ENCODE results near the gene WNT5A.

The WNT5A gene

DNA sequence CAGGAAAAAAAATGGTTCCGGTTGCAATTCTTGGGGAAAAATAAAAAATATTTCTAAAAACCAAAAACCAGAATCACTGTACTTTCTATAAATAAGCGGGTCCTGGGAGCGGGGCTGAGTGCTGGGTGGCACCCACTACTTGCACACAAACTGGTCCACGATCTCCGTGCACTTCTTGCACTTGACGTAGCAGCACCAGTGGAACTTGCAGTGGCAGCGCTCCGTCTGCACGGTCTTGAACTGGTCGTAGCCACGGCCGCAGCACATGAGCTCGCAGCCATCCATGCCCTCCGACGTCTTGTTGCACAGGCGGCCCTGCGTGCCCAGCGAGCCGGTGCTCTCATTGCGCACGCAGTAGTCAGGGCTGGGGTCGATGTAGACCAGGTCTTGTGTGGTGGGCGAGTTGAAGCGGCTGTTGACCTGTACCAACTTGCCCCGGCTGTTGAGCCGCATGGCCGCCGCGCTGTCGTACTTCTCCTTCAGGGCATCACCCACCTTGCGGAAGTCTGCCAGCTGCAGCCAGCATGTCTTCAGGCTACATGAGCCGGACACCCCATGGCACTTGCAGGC is 17.1 kb downstream of the WNT5A start:
- Histone ChIP-seq H3K4me1 (ENCODE audit: control insufficient read depth, low read length) (no peaks in the 10 kb centered on the region), H3K4me2 (ENCODE audit: low read length) (no peak overlapping the region), H3F3A (ENCODE audit: control insufficient read depth, insufficient read depth) (no peaks in the 10 kb centered on the region), H4K20me1 (ENCODE audit: control insufficient read depth, insufficient read depth, low read depth, low read length) (no peaks in the 10 kb centered on the region), H3K36me3 (ENCODE audit: control insufficient read depth, low read length) (no peaks in the 10 kb centered on the region), H3K27me3 (ENCODE audit: control insufficient read depth, low read length) (no peaks in the 10 kb centered on the region), H3K79me2 (ENCODE audit: control insufficient read depth, low read length) (no peaks in the 10 kb centered on the region), H3K9me2 (replicated peaks; ENCODE audit: control insufficient read depth, low read length) (no peaks in the 10 kb centered on the region), H3K9me3 (ENCODE audit: control insufficient read depth, insufficient read depth, low read length) (no peaks in the 10 kb centered on the region), H3K4me3 (ENCODE audit: low read length) (no peak overlapping the region), H3K27ac (ENCODE audit: low read depth, low read length) (no peak overlapping the region)
- TF ChIP-seq, protein P1, sequence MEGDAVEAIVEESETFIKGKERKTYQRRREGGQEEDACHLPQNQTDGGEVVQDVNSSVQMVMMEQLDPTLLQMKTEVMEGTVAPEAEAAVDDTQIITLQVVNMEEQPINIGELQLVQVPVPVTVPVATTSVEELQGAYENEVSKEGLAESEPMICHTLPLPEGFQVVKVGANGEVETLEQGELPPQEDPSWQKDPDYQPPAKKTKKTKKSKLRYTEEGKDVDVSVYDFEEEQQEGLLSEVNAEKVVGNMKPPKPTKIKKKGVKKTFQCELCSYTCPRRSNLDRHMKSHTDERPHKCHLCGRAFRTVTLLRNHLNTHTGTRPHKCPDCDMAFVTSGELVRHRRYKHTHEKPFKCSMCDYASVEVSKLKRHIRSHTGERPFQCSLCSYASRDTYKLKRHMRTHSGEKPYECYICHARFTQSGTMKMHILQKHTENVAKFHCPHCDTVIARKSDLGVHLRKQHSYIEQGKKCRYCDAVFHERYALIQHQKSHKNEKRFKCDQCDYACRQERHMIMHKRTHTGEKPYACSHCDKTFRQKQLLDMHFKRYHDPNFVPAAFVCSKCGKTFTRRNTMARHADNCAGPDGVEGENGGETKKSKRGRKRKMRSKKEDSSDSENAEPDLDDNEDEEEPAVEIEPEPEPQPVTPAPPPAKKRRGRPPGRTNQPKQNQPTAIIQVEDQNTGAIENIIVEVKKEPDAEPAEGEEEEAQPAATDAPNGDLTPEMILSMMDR (IDR thresholded peaks at IDR 0.05; ENCODE audit: low read depth, low read length, poor library complexity, severe bottlenecking), result no peak
- no peak for TF ChIP-seq EZH2phosphoT487 (IDR thresholded peaks at IDR 0.05; ENCODE audit: borderline replicate concordance, low read length)

DNA sequence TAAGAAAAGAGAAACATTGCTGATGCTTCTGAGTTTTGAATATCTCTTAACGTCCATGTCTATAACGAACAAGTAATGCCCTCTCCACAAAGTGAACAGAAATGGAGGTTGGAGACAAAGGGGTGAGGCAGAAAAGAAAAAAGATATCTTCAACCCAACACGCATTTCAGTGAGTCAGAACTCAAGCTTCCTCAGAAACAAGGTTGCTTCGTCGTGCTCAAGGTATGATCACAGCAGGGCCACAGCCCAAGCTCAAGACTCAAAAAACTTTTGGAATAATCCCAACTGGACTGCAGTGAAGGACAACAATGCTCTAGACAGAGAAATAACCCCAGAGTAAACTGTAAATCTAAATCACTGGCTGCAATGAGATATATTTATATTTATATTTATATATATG is 18.9 kb downstream of the WNT5A start:
- H3K36me3 ChIP-seq (ENCODE audit: control insufficient read depth, low read length), result no peaks in the 10 kb centered on the region
- H3K4me1 ChIP-seq (ENCODE audit: control insufficient read depth, low read length), result no peaks in the 10 kb centered on the region
- no peaks in the 10 kb centered on the region for H3K79me2 ChIP-seq (ENCODE audit: control insufficient read depth, low read length)
- H3K27me3 ChIP-seq (ENCODE audit: control insufficient read depth, low read length), result no peaks in the 10 kb centered on the region
- no peaks in the 10 kb centered on the region for H3K9me2 ChIP-seq (replicated peaks; ENCODE audit: control insufficient read depth, low read length)
- no peaks in the 10 kb centered on the region for H3F3A ChIP-seq (ENCODE audit: control insufficient read depth, insufficient read depth)
- no peak overlapping the region for H3K27ac ChIP-seq (ENCODE audit: low read depth, low read length)
- TF ChIP-seq, protein P1 (IDR thresholded peaks at IDR 0.05; ENCODE audit: low read depth, low read length, poor library complexity, severe bottlenecking), result no peak
- TF ChIP-seq EZH2phosphoT487 (IDR thresholded peaks at IDR 0.05; ENCODE audit: borderline replicate concordance, low read length), result no peak
- H4K20me1 ChIP-seq (ENCODE audit: control insufficient read depth, insufficient read depth, low read depth, low read length), result no peaks in the 10 kb centered on the region
- no peak overlapping the region for H3K4me2 ChIP-seq (ENCODE audit: low read length)
- no peaks in the 10 kb centered on the region for H3K9me3 ChIP-seq (ENCODE audit: control insufficient read depth, insufficient read depth, low read length)
- H3K4me3 ChIP-seq (ENCODE audit: low read length), result no peak overlapping the region

DNA sequence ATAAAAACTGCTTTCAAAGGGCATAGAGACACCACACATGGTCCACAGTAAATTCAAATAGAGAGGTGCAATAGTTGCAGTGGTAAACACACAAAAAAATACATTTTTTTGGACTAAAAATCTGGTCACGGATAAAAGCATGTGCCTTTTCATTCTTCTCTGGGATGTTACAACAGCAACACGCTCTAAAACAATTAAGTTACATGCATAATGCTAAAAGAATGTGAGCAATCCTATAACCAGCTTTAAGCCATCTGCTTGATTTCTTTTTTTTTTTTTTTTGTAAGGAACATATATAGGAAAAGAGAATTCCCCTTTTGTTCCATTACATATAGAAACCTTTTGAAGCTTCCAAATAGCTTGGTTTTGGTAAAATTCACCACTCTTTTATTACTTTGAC is 20.0 kb downstream of the WNT5A start:
- H3K27ac ChIP-seq (ENCODE audit: low read depth, low read length), result no peak overlapping the region
- no peaks in the 10 kb centered on the region for H3K9me2 ChIP-seq (replicated peaks; ENCODE audit: control insufficient read depth, low read length)
- H4K20me1 ChIP-seq (ENCODE audit: control insufficient read depth, insufficient read depth, low read depth, low read length), result no peaks in the 10 kb centered on the region
- no peaks in the 10 kb centered on the region for H3K36me3 ChIP-seq (ENCODE audit: control insufficient read depth, low read length)
- no peaks in the 10 kb centered on the region for H3K27me3 ChIP-seq (ENCODE audit: control insufficient read depth, low read length)
- no peak overlapping the region for H3K4me3 ChIP-seq (ENCODE audit: low read length)
- H3K4me2 ChIP-seq (ENCODE audit: low read length), result no peak overlapping the region
- no peaks in the 10 kb centered on the region for H3K4me1 ChIP-seq (ENCODE audit: control insufficient read depth, low read length)
- H3K79me2 ChIP-seq (ENCODE audit: control insufficient read depth, low read length), result no peaks in the 10 kb centered on the region
- TF ChIP-seq, protein P1 (IDR thresholded peaks at IDR 0.05; ENCODE audit: low read depth, low read length, poor library complexity, severe bottlenecking), result no peak
- TF ChIP-seq EZH2phosphoT487 (IDR thresholded peaks at IDR 0.05; ENCODE audit: borderline replicate concordance, low read length), result no peak
- no peaks in the 10 kb centered on the region for H3F3A ChIP-seq (ENCODE audit: control insufficient read depth, insufficient read depth)
- H3K9me3 ChIP-seq (ENCODE audit: control insufficient read depth, insufficient read depth, low read length), result no peaks in the 10 kb centered on the region
